OCI-LY7 (cell line): Measurements from ENCODE around the gene ZNF337. TPM values are rescaled to one million over a fixed set of nuclear protein-coding genes. Genes with fewer than 3 reads are reported as not detected.

ENCODE experiments used
- BruUV-seq: library from RNA; stranded (reverse); fragments of 400-500 nt; replicated peaks from 2 replicates; lab custom pipeline; 2021; lab: Mats Ljungman, UMichigan
- CTCF ChIA-PET: fragments of 300-600 bp; sonication (Branson Sonifier 250); formaldehyde crosslinking; loops from one replicate; lab custom pipeline; 2022; ENCODE audit warnings: antibody characterized with exemption; ENCODE audit not compliant: unreplicated experiment; lab: Charles Lee
- POLR2A ChIA-PET: fragments of 300-600 bp; sonication (Branson Sonifier 250); formaldehyde crosslinking; loops from one replicate; lab custom pipeline; 2022; ENCODE audit warnings: antibody characterized with exemption; lab: Charles Lee
- DNase-seq: peaks from one replicate; pipeline ENCODE4 v3.0.0-alpha.2; 2015; ENCODE audit warnings: low spot score
- H2AFZ ChIP-seq: fragments of 200-600 bp; sonication (generic), shearing (Covaris generic); 2 replicates; pipeline ENCODE4 v1.6.1; 2014; ENCODE audit warnings: mild to moderate bottlenecking, antibody characterized with exemption, low read length, moderate library complexity
- H3K27ac ChIP-seq: fragments of 200-600 bp; sonication (generic); 2 replicates; pipeline ENCODE4 v1.5.1; 2014; ENCODE audit warnings: mixed run types, low read depth, mild to moderate bottlenecking, moderate library complexity, low read length, inconsistent platforms; ENCODE audit not compliant: poor library complexity, severe bottlenecking
- H3K36me3 ChIP-seq: fragments of 200-600 bp; sonication (generic); 2 replicates; pipeline ENCODE4 v1.6.1; 2014; ENCODE audit warnings: mild to moderate bottlenecking, antibody characterized with exemption, low read length, moderate library complexity, mixed read lengths; ENCODE audit not compliant: insufficient read depth
- H3K4me1 ChIP-seq: fragments of 200-600 bp; sonication (generic); 2 replicates; pipeline ENCODE4 v1.5.1; 2014; ENCODE audit warnings: mild to moderate bottlenecking, low read length; ENCODE audit not compliant: insufficient read depth, poor library complexity, severe bottlenecking
- H3K4me2 ChIP-seq: fragments of 200-600 bp; sonication (generic); 2 replicates; pipeline ENCODE4 v1.6.1; 2014; ENCODE audit warnings: mild to moderate bottlenecking, low read length
- H3K4me3 ChIP-seq: fragments of 200-600 bp; sonication (generic); 2 replicates; pipeline ENCODE4 v1.5.1; 2014; ENCODE audit warnings: mild to moderate bottlenecking, low read depth, low read length; ENCODE audit not compliant: poor library complexity, severe bottlenecking
- H3K79me2 ChIP-seq: fragments of 200-600 bp; sonication (generic); 2 replicates; pipeline ENCODE4 v1.6.1; 2016; ENCODE audit warnings: low read depth, mild to moderate bottlenecking, low read length, moderate library complexity, mixed read lengths; ENCODE audit not compliant: insufficient read depth
- H3K9me2 ChIP-seq: fragments of 200-600 bp; sonication (generic); 2 replicates; pipeline ENCODE4 v1.6.1; 2016; ENCODE audit warnings: mild to moderate bottlenecking, low read length, mixed read lengths; ENCODE audit not compliant: insufficient read depth
- H3K9me3 ChIP-seq: fragments of 200-600 bp; sonication (generic); 2 replicates; pipeline ENCODE4 v1.6.1; 2014; ENCODE audit warnings: mild to moderate bottlenecking, mixed run types, low read length, mixed read lengths
- H4K20me1 ChIP-seq: fragments of 200-600 bp; sonication (generic); 2 replicates; pipeline ENCODE4 v1.6.1; 2014; ENCODE audit warnings: mild to moderate bottlenecking, antibody characterized with exemption, low read length, moderate library complexity, mixed read lengths; ENCODE audit not compliant: insufficient read depth
- CTCF ChIP-seq: fragments of 200-600 bp; sonication (generic); conservative IDR thresholded peaks from 2 replicates; pipeline ENCODE4 v1.5.1; 2014; ENCODE audit warnings: mild to moderate bottlenecking, antibody characterized with exemption, low read length, moderate library complexity, mixed read lengths
- EZH2phosphoT487 ChIP-seq: fragments of 200-600 bp; sonication (generic); IDR thresholded peaks from 2 replicates; pipeline ENCODE4 v1.6.1; 2018; ENCODE audit warnings: low read depth, borderline replicate concordance, mild to moderate bottlenecking, mixed run types, antibody characterized with exemption, low read length, moderate library complexity, mixed read lengths
- intact Hi-C: fragments of 100-400 bp; cut with micrococcal nuclease; formaldehyde crosslinking; loops from one replicate; pipeline ENCODE4 v1.10.0; 2022; ENCODE audit not compliant: unreplicated experiment
- total RNA-seq, 2 experiments: library from RNA; depleted of rRNA in 1 of 2; stranded (reverse); fragments of >200 nt in 1 of 2; shearing (Covaris generic) in 1 of 2; gene quantifications; 2 replicates each; pipeline ENCODE4 v1.2.3, GENCODE V29; 2014 to 2022

The ZNF337 gene
- total RNA-seq, 2 experiments from 2014 or later, result 13.3 to 15.1 TPM

GRCh38 chr20:25690427-25690826, 6.2 kb downstream of the ZNF337 start:
- no peak overlapping the region for H3K27ac ChIP-seq
- H3K36me3 ChIP-seq, result no peaks in the 10 kb centered on the region; the same call in 1 of the 2 replicates
- no peak overlapping the region for H2AFZ ChIP-seq
- H3K79me2 ChIP-seq, result 0 out of 2 replicates have a peak, but pooled peaks cover 4% of the 10 kb centered on the region
- BruUV-seq, result no TSS peak
- H3K4me3 ChIP-seq, result no peak overlapping the region
- H4K20me1 ChIP-seq, result no peaks in the 10 kb centered on the region
- DNase-seq, result no peak
- ChIA-PET CTCF (no interaction called here), POLR2A (no interaction called here)
- TF ChIP-seq EZH2phosphoT487, result no peak
- no peak for TF ChIP-seq CTCF
- H3K4me1 ChIP-seq, result peaks cover 23% of the 10 kb centered on the region
- intact Hi-C loops, result loop anchor here (5.0 kb wide), 1 partner anchor 68 kb away; the partner anchor contains the start of gene NANP
- no peaks in the 10 kb centered on the region for H3K9me2 ChIP-seq
- H3K9me3 ChIP-seq, result no peaks in the 10 kb centered on the region
- H3K4me2 ChIP-seq, result no peak overlapping the region

GRCh38 chr20:25686081-25687067, 10.3 kb downstream of the ZNF337 start:
- no peak for TF ChIP-seq EZH2phosphoT487
- TF ChIP-seq CTCF, result no peak
- Histone ChIP-seq H3K36me3 (peaks cover 6% of the 10 kb centered on the region; the same call in 1 of the 2 replicates), H2AFZ (no peak overlapping the region), H3K4me2 (peak overlapping the region; percentile 39; the same call in 1 of the 2 replicates), H4K20me1 (no peaks in the 10 kb centered on the region), H3K4me1 (peaks cover 24% of the 10 kb centered on the region), H3K9me2 (no peaks in the 10 kb centered on the region), H3K4me3 (no peak overlapping the region), H3K27ac (no peak overlapping the region), H3K79me2 (no peaks in the 10 kb centered on the region), H3K9me3 (no peaks in the 10 kb centered on the region)
- ChIA-PET POLR2A (no interaction called here), CTCF (no interaction called here)
- intact Hi-C loops, result no loop called here
- BruUV-seq, result no TSS peak
- peak; percentile 29 for DNase-seq
